HepG2 (cell line): ENCODE results near the gene ICE2. TPM values are rescaled to one million over a fixed set of nuclear protein-coding genes. Genes with fewer than 3 reads are reported as not detected.

Experiments used
- ATRX ChIP-seq: sonication (generic); formaldehyde crosslinking; IDR thresholded peaks from 2 replicates; pipeline ENCODE4 v1.4.0; 2020; ENCODE audit warnings: missing genetic modification reagents, borderline replicate concordance
- CEBPB ChIP-seq: IDR thresholded peaks from 2 replicates; pipeline ENCODE4 v1.6.1; 2011; ENCODE audit warnings: low read depth, low read length, improper control_type of control experiment, borderline replicate concordance
- CREB1 ChIP-seq, 2 experiments: fragments of 450-650 bp in 1 of 2; IDR thresholded peaks; 2 replicates each; pipeline ENCODE4 v1.6.1; 2016 to 2017; ENCODE audit warnings: control low read depth in 1 of 2, mild to moderate bottlenecking in 1 of 2, missing compliant biosample characterization in 1 of 2, missing genetic modification characterization in 1 of 2
- FOXA3 ChIP-seq: IDR thresholded peaks from 2 replicates; pipeline ENCODE4 v1.6.1; 2016; ENCODE audit warnings: missing genetic modification reagents, missing compliant biosample characterization
- GABPA ChIP-seq, 2 experiments: IDR thresholded peaks; 2 replicates each; pipeline ENCODE4 v1.6.1; 2011 to 2016; ENCODE audit warnings: low read depth in 2 of 2, low read length in 1 of 2, missing biosample characterization in 1 of 2, missing genetic modification characterization in 1 of 2
- HOXA7 ChIP-seq: sonication (generic); formaldehyde crosslinking; IDR thresholded peaks from 2 replicates; pipeline ENCODE4 v1.8.1; 2022; ENCODE audit warnings: mild to moderate bottlenecking, missing genetic modification reagents, moderate library complexity
- LBX2 ChIP-seq: sonication (generic); formaldehyde crosslinking; IDR thresholded peaks from 2 replicates; pipeline ENCODE4 v1.5.0; 2020; ENCODE audit warnings: missing genetic modification reagents, mild to moderate bottlenecking, borderline replicate concordance
- NR2C2 ChIP-seq: sonication (generic); formaldehyde crosslinking; IDR thresholded peaks from 2 replicates; pipeline ENCODE4 v1.4.0; 2020; ENCODE audit warnings: missing genetic modification reagents, mild to moderate bottlenecking, moderate library complexity, borderline replicate concordance
- NR2F6 ChIP-seq, 2 experiments: IDR thresholded peaks; 2 replicates each; pipeline ENCODE4 v1.6.1; 2016; ENCODE audit warnings: antibody characterized with exemption in 1 of 2, mild to moderate bottlenecking in 1 of 2
- PHF8 ChIP-seq: sonication (generic); formaldehyde crosslinking; IDR thresholded peaks from 2 replicates; pipeline ENCODE4 v1.5.0; 2020; ENCODE audit warnings: missing genetic modification reagents
- POLR2G ChIP-seq: fragments of 200-400 bp; formaldehyde crosslinking; IDR thresholded peaks from 2 replicates; pipeline ENCODE4 v1.6.1; 2018; ENCODE audit warnings: mild to moderate bottlenecking, low read depth, low read length, moderate library complexity
- RXRA ChIP-seq: sonication (generic); formaldehyde crosslinking; IDR thresholded peaks from 2 replicates; pipeline ENCODE4 v1.5.1; 2020; ENCODE audit warnings: missing genetic modification reagents
- SOX6 ChIP-seq, 2 experiments: fragments of 450-650 bp in 1 of 2; sonication (generic) in 1 of 2; formaldehyde crosslinking in 1 of 2; IDR thresholded peaks; 2 replicates each; pipeline versions ENCODE4 v1.4.0 to v1.6.1; 2017 to 2020; ENCODE audit warnings: antibody characterized with exemption in 1 of 2, mild to moderate bottlenecking in 1 of 2, missing genetic modification reagents in 1 of 2
- THYN1 ChIP-seq: sonication (generic); formaldehyde crosslinking; IDR thresholded peaks from 2 replicates; pipeline ENCODE4 v1.8.1; 2023; ENCODE audit warnings: low read depth, mild to moderate bottlenecking, moderate library complexity, missing genetic modification reagents, borderline replicate concordance
- ZGPAT ChIP-seq: IDR thresholded peaks from 2 replicates; pipeline ENCODE4 v1.6.1; 2016; ENCODE audit warnings: mild to moderate bottlenecking
- ZHX1 ChIP-seq: sonication (generic); formaldehyde crosslinking; IDR thresholded peaks from 2 replicates; pipeline ENCODE4 v1.8.1; 2022; ENCODE audit warnings: low read depth, mild to moderate bottlenecking, missing genetic modification reagents
- ZMYM2 ChIP-seq: sonication (generic); formaldehyde crosslinking; IDR thresholded peaks from 2 replicates; pipeline ENCODE4 v1.8.0; 2022; ENCODE audit warnings: mild to moderate bottlenecking, missing genetic modification reagents
- ZMYM4 ChIP-seq: sonication (generic); formaldehyde crosslinking; IDR thresholded peaks from 2 replicates; pipeline ENCODE4 v1.8.1; 2023; ENCODE audit warnings: mild to moderate bottlenecking, missing genetic modification reagents
- ZNF121 ChIP-seq: sonication (generic); formaldehyde crosslinking; IDR thresholded peaks from 2 replicates; pipeline ENCODE4 v1.5.0; 2020; ENCODE audit warnings: mild to moderate bottlenecking, missing genetic modification reagents
- ZNF30 ChIP-seq: sonication (generic); formaldehyde crosslinking; IDR thresholded peaks from 2 replicates; pipeline ENCODE4 v1.5.0; 2020; ENCODE audit warnings: mild to moderate bottlenecking, missing genetic modification reagents
- ZNF563 ChIP-seq: sonication (generic); formaldehyde crosslinking; IDR thresholded peaks from 2 replicates; pipeline ENCODE4 v1.8.0; 2022; ENCODE audit warnings: mild to moderate bottlenecking, moderate library complexity, missing genetic modification reagents
- ZNF709 ChIP-seq: sonication (generic); formaldehyde crosslinking; IDR thresholded peaks from 2 replicates; pipeline ENCODE4 v1.5.0; 2020; ENCODE audit warnings: mild to moderate bottlenecking, missing genetic modification reagents
- ZSCAN9 ChIP-seq: IDR thresholded peaks from 2 replicates; pipeline ENCODE4 v1.6.1; 2016; ENCODE audit warnings: borderline replicate concordance
- polyA plus RNA-seq, 8 experiments: library from polyadenylated mRNA; depleted of rRNA in 3 of 8; stranded (reverse) in 7 of 8; unstranded in 1 of 8; fragments of >200 nt; fragmentation: Illumina TruSeq in 4 of 8; extraction: Trizol in 4 of 8; gene quantifications; 2 replicates each; pipeline versions ENCODE4 v1.2.1 to v1.2.3, GENCODE V29; 2011 to 2016; ENCODE audit warnings: low read depth in 4 of 8, missing spikeins in 1 of 8, mixed read lengths in 1 of 8; ENCODE audit not compliant: insufficient read depth in 1 of 8
- total RNA-seq, 5 experiments: library from RNA; depleted of rRNA; stranded (reverse); fragments of >200 nt; fragmentation: Illumina TruSeq; extraction: Trizol; gene quantifications; 2 replicates each; pipeline ENCODE4 v1.2.3, GENCODE V29; 2016; ENCODE audit warnings: low read depth in 1 of 5
- TF ChIP-seq, protein P1 (sequence below): sonication (generic); formaldehyde crosslinking; IDR thresholded peaks from 2 replicates; pipeline ENCODE4 v1.8.0; 2022; ENCODE audit warnings: mild to moderate bottlenecking, missing genetic modification reagents

Gene ICE2
- total and polyA plus RNA-seq, 2 of the 13 experiments (the other 11 are each of a cell fraction or from before 2014, with no cell fraction given), result 24.8 to 26.4 TPM

GRCh38 chr15:60390871-60391501 lies 88.0 kb downstream of the ICE2 start (continued):
- TF ChIP-seq LBX2 (CRISPR knock-in tag) (no peak), RXRA (CRISPR knock-in tag) (peak; percentile 33; the same call in 1 of the 2 replicates), NR2F6 (IDR thresholded peaks at IDR 0.05) (peak; percentile 44; the same call in 1 of the 2 replicates), NR2F6 (CRISPR knock-in tag; IDR thresholded peaks at IDR 0.05) (no peak), THYN1 (no peak), POLR2G (peak; percentile 58; the same call in 1 of the 2 replicates), ZMYM4 (CRISPR knock-in tag) (peak; percentile 36; the same call in 1 of the 2 replicates), PHF8 (no peak), ZNF563 (no peak), HOXA7 (CRISPR knock-in tag) (no peak), ATRX (no peak), CREB1 (IDR thresholded peaks at IDR 0.05) (no peak), CREB1 (CRISPR knock-in tag; IDR thresholded peaks at IDR 0.05) (peak; percentile 34; the same call in 1 of the 2 replicates), GABPA (IDR thresholded peaks at IDR 0.05; ENCODE audit: low read depth, low read length) (no peak), GABPA (CRISPR knock-in tag; IDR thresholded peaks at IDR 0.05; ENCODE audit: low read depth) (no peak), ZHX1 (CRISPR knock-in tag) (no peak), NR2C2 (CRISPR knock-in tag) (no peak), ZNF121 (CRISPR knock-in tag) (peak; percentile 91), SOX6 (IDR thresholded peaks at IDR 0.05) (no peak), SOX6 (CRISPR knock-in tag; IDR thresholded peaks at IDR 0.05) (peak; percentile 61), CEBPB (no peak), ZNF709 (CRISPR knock-in tag) (no peak), ZNF30 (CRISPR knock-in tag) (no peak), ZMYM2 (CRISPR knock-in tag) (peak; percentile 28; the same call in 1 of the 2 replicates), FOXA3 (CRISPR knock-in tag) (0 out of 2 replicates have a peak, but pooled peaks have one; percentile 6), ZSCAN9 (0 out of 2 replicates have a peak, but pooled peaks have one; percentile 17), ZGPAT (peak; percentile 44; the same call in 1 of the 2 replicates)
- TF ChIP-seq, protein P1, sequence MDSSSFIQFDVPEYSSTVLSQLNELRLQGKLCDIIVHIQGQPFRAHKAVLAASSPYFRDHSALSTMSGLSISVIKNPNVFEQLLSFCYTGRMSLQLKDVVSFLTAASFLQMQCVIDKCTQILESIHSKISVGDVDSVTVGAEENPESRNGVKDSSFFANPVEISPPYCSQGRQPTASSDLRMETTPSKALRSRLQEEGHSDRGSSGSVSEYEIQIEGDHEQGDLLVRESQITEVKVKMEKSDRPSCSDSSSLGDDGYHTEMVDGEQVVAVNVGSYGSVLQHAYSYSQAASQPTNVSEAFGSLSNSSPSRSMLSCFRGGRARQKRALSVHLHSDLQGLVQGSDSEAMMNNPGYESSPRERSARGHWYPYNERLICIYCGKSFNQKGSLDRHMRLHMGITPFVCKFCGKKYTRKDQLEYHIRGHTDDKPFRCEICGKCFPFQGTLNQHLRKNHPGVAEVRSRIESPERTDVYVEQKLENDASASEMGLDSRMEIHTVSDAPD (CRISPR knock-in tag), result no peak
